ENCODE data around the gene CCDC71. TPM values are rescaled to one million over a fixed set of nuclear protein-coding genes. Genes with fewer than 3 reads are reported as not detected.

CCDC71 gene
- total and polyA plus RNA-seq, 2 of the 13 experiments (the other 11 are each of a cell fraction or from before 2014, with no cell fraction given) = 9.7 to 14.3 TPM

DNA sequence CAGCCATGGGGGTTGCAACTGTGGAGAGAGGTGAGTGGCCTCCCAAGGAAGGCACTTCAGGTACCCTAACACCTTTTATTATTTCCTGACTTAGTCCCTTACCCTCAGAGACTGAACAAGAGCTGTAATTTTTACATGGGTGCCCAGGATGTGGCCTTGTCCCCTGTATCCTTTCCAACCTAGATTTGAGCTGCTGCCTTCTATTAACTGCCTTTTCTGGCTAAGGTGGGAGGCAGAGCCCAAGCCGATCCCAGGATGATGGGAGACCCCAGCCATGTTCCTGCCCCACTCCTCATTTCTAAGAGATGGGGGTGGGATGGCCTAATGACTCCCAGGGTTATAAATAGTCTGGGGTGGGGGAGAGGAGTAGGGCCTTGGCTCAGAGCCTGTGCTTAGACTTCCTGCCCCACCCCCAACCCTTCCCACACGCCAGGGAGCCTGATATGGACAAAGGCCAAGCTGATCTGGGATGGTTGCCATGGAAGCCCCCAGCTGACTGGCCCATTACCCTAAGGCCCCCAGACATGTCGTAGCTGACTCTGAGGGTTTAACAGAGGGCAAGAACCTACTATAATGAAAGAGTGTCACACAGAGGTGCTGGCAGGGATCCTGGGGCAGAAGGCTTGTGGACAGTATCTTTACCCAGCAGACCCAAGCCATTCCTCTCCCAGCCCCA lies 7.1 kb upstream of the CCDC71 start (continued):
- TF ChIP-seq, protein P1, sequence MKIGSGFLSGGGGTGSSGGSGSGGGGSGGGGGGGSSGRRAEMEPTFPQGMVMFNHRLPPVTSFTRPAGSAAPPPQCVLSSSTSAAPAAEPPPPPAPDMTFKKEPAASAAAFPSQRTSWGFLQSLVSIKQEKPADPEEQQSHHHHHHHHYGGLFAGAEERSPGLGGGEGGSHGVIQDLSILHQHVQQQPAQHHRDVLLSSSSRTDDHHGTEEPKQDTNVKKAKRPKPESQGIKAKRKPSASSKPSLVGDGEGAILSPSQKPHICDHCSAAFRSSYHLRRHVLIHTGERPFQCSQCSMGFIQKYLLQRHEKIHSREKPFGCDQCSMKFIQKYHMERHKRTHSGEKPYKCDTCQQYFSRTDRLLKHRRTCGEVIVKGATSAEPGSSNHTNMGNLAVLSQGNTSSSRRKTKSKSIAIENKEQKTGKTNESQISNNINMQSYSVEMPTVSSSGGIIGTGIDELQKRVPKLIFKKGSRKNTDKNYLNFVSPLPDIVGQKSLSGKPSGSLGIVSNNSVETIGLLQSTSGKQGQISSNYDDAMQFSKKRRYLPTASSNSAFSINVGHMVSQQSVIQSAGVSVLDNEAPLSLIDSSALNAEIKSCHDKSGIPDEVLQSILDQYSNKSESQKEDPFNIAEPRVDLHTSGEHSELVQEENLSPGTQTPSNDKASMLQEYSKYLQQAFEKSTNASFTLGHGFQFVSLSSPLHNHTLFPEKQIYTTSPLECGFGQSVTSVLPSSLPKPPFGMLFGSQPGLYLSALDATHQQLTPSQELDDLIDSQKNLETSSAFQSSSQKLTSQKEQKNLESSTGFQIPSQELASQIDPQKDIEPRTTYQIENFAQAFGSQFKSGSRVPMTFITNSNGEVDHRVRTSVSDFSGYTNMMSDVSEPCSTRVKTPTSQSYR (CRISPR knock-in tag; IDR thresholded peaks at IDR 0.05; ENCODE audit: borderline replicate concordance) = peak; percentile 81; the same call in 1 of the 2 replicates
- TF ChIP-seq, protein P2, sequence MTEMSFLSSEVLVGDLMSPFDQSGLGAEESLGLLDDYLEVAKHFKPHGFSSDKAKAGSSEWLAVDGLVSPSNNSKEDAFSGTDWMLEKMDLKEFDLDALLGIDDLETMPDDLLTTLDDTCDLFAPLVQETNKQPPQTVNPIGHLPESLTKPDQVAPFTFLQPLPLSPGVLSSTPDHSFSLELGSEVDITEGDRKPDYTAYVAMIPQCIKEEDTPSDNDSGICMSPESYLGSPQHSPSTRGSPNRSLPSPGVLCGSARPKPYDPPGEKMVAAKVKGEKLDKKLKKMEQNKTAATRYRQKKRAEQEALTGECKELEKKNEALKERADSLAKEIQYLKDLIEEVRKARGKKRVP (CRISPR knock-in tag; IDR thresholded peaks at IDR 0.05) = no peak
- no peak for TF ChIP-seq ZNF775 (CRISPR knock-in tag; IDR thresholded peaks at IDR 0.05; ENCODE audit: borderline replicate concordance)
- no peak for TF ChIP-seq SP5 (CRISPR knock-in tag; IDR thresholded peaks at IDR 0.05; ENCODE audit: borderline replicate concordance, low read depth)
- TF ChIP-seq, protein P3, sequence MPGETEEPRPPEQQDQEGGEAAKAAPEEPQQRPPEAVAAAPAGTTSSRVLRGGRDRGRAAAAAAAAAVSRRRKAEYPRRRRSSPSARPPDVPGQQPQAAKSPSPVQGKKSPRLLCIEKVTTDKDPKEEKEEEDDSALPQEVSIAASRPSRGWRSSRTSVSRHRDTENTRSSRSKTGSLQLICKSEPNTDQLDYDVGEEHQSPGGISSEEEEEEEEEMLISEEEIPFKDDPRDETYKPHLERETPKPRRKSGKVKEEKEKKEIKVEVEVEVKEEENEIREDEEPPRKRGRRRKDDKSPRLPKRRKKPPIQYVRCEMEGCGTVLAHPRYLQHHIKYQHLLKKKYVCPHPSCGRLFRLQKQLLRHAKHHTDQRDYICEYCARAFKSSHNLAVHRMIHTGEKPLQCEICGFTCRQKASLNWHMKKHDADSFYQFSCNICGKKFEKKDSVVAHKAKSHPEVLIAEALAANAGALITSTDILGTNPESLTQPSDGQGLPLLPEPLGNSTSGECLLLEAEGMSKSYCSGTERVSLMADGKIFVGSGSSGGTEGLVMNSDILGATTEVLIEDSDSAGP (CRISPR knock-in tag; IDR thresholded peaks at IDR 0.05; ENCODE audit: borderline replicate concordance) = no peak
- no peak for TF ChIP-seq ZNF598 (CRISPR knock-in tag; IDR thresholded peaks at IDR 0.05; ENCODE audit: borderline replicate concordance)
- TF ChIP-seq, protein P4, sequence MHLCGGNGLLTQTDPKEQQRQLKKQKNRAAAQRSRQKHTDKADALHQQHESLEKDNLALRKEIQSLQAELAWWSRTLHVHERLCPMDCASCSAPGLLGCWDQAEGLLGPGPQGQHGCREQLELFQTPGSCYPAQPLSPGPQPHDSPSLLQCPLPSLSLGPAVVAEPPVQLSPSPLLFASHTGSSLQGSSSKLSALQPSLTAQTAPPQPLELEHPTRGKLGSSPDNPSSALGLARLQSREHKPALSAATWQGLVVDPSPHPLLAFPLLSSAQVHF (CRISPR knock-in tag; IDR thresholded peaks at IDR 0.05) = no peak
- no peak for TF ChIP-seq FOXK1 (CRISPR knock-in tag; IDR thresholded peaks at IDR 0.05; ENCODE audit: borderline replicate concordance, low read depth)
- TF ChIP-seq ELF3 (CRISPR knock-in tag; IDR thresholded peaks at IDR 0.05) = no peak
- TF ChIP-seq CCAR2 (optimal IDR thresholded peaks at IDR 0.05; ENCODE audit: low read depth, low read length) = no peak
- no peak for TF ChIP-seq ZBTB8A (CRISPR knock-in tag; IDR thresholded peaks at IDR 0.05; ENCODE audit: borderline replicate concordance, low read depth)
- TF ChIP-seq KMT2B (CRISPR knock-in tag; IDR thresholded peaks at IDR 0.05) = no peak
- peak; percentile 48 for TF ChIP-seq SAP130 (CRISPR knock-in tag; IDR thresholded peaks at IDR 0.05; ENCODE audit: low read depth)
- no peak for TF ChIP-seq TARDBP (CRISPR knock-in tag; IDR thresholded peaks at IDR 0.05)
- TF ChIP-seq ZNF614 (CRISPR knock-in tag; IDR thresholded peaks at IDR 0.05; ENCODE audit: borderline replicate concordance) = no peak
- TF ChIP-seq ZNF724P (CRISPR knock-in tag; IDR thresholded peaks at IDR 0.05; ENCODE audit: borderline replicate concordance) = no peak
- TF ChIP-seq ZNF207 (IDR thresholded peaks at IDR 0.05; ENCODE audit: borderline replicate concordance) = no peak
- TF ChIP-seq SOX5 (CRISPR knock-in tag; IDR thresholded peaks at IDR 0.05; ENCODE audit: borderline replicate concordance) = no peak
- TF ChIP-seq HOXA7 (CRISPR knock-in tag; IDR thresholded peaks at IDR 0.05) = no peak

Data from HepG2 (cell line).